Psoas muscle (tissue), 8 donors: ENCODE measurements around the gene CREBZF. TPM values are rescaled to one million over a fixed set of nuclear protein-coding genes. Genes with fewer than 3 reads are reported as not detected.

Experiments used
- ATAC-seq, 4 donors: fragments of 200-7000 bp; cut with Tn5 transposase; one replicate each; pipeline ENCODE4 v1.9.1; 2020; ENCODE audit warnings: moderate library complexity in 3 of 4, mild to moderate bottlenecking in 2 of 4
- DNase-seq, 2 donors: peaks; one replicate each; pipeline ENCODE4 v3.0.0-alpha.2; 2020
- H3K27ac ChIP-seq: fragments of 200-600 bp; one replicate; pipeline ENCODE4 v1.8.0; 2022
- H3K27me3 ChIP-seq, 3 donors: fragments of 200-600 bp in 1 of 3; one replicate each; pipeline versions ENCODE4 v1.6.1 to v1.8.0; 2013 to 2022; ENCODE audit warnings: low read length in 2 of 3, mild to moderate bottlenecking in 2 of 3, moderate library complexity in 1 of 3; ENCODE audit not compliant: insufficient read depth in 3 of 3
- H3K36me3 ChIP-seq, 2 donors: fragments of 200-600 bp in 1 of 2; one replicate each; pipeline versions ENCODE4 v1.6.1 to v1.8.0; 2013 to 2022; ENCODE audit warnings: low read depth in 1 of 2, mild to moderate bottlenecking in 1 of 2, moderate library complexity in 1 of 2; ENCODE audit not compliant: insufficient read depth in 1 of 2
- H3K4me1 ChIP-seq: fragments of 200-600 bp; one replicate; pipeline ENCODE4 v1.8.0; 2022
- H3K4me3 ChIP-seq: fragments of 200-600 bp; one replicate; pipeline ENCODE4 v1.8.0; 2022; ENCODE audit warnings: mild to moderate bottlenecking
- H3K9me3 ChIP-seq: fragments of 200-600 bp; one replicate; pipeline ENCODE4 v1.8.0; 2022
- WGBS, 3 donors: extraction: QIAGEN DNeasy Blood & Tissue Kit; methylation state at CpG; one replicate each; pipeline versions ENCODE4 v1.1.6 to v1.1.7; 2013; 5-methylcytosine and 5-hydroxymethylcytosine counted together
- intact Hi-C, 2 donors: fragments of 100-400 bp; cut with DNase I; formaldehyde crosslinking; loops; one replicate each; pipeline versions ENCODE4 v1.11.0 to v1.14.2; 2022
- polyA plus RNA-seq, 3 donors: library from polyadenylated mRNA; stranded (reverse); fragments of 200-250 nt; gene quantifications; one replicate each; pipeline ENCODE4 v1.2.3, GENCODE V29; 2013
- total RNA-seq, 4 donors: library from RNA; stranded (reverse); fragmentation: NEBNext Ultra II Directional in 2 of 4; extraction: Animal tissue kit (Norgen Biotek cat#: 25700) in 2 of 4; gene quantifications; one replicate each; pipeline versions ENCODE4 v1.2.1 to v1.2.4, GENCODE V29; 2021 to 2023
- TF ChIP-seq, protein P1 (sequence below): fragments of 200-600 bp; IDR thresholded peaks from one replicate; pipeline ENCODE4 v1.8.0; 2022; ENCODE audit warnings: antibody characterized with exemption
- donor health status: healthy with polysubstance abuse.
- donor health status: DM: no; HTN: no; CAD: no; lungs with moderate emphysema.
- donor health status: Bipolar disorder and iron deficiency.
- donor health status: healthy.
- donor health status: DM: yes; HTN: yes; CAD: no.
- donor health status: DM: no; HTN: no; CAD: no.
- donor health status: DM: no; HTN: no; CAD: no.
- donor health status: DM: yes; HTN: yes; CAD: no.

Gene CREBZF
- total and polyA plus RNA-seq, 7 donors, result 14.0 to 32.3 (median 17.9) TPM

- H3K27ac ChIP-seq, result peak overlapping the region; percentile 98
- DNase-seq (peak; percentile 79 to 90), ATAC-seq (peak; percentile 68 to 84 (median 78))
- H3K36me3 ChIP-seq, result peaks cover 0 to 29% of the 10 kb centered on the region in 2 donors
- WGBS, 3 donors, result 0 to 1% (median 0%) methylated on average over 71 to 73 of the region's 73 CpGs
- H3K9me3 ChIP-seq, result no peaks in the 10 kb centered on the region
- peak overlapping the region; percentile 94 for H3K4me3 ChIP-seq
- H3K4me1 ChIP-seq, result peaks cover 36% of the 10 kb centered on the region
- intact Hi-C loops, result loop anchor here (1.0 to 5.0 kb wide), 2 partner anchors 36 to 37 kb away; partner anchors contain the start of genes TMEM126B (in 2 of the 2) and DLG2 (in 1 of the 2)
- no peaks in the 10 kb centered on the region for H3K27me3 ChIP-seq
- TF ChIP-seq, protein P1, sequence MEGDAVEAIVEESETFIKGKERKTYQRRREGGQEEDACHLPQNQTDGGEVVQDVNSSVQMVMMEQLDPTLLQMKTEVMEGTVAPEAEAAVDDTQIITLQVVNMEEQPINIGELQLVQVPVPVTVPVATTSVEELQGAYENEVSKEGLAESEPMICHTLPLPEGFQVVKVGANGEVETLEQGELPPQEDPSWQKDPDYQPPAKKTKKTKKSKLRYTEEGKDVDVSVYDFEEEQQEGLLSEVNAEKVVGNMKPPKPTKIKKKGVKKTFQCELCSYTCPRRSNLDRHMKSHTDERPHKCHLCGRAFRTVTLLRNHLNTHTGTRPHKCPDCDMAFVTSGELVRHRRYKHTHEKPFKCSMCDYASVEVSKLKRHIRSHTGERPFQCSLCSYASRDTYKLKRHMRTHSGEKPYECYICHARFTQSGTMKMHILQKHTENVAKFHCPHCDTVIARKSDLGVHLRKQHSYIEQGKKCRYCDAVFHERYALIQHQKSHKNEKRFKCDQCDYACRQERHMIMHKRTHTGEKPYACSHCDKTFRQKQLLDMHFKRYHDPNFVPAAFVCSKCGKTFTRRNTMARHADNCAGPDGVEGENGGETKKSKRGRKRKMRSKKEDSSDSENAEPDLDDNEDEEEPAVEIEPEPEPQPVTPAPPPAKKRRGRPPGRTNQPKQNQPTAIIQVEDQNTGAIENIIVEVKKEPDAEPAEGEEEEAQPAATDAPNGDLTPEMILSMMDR, result peak; percentile 60
Measured at GRCh38 chr11:85663753-85664614, 945 bp downstream of the CREBZF start.

- intact Hi-C loops, result loop anchor here in 1 of 2 donors (5.0 kb wide), 1 partner anchor 36 kb away; the partner anchor contains the start of genes DLG2 and TMEM126B
- H3K36me3 ChIP-seq, result peaks cover 0 to 34% of the 10 kb centered on the region in 2 donors
- 1 to 2% (median 2%) methylated on average over 10 of the region's 10 CpGs for WGBS, 3 donors
Measured at GRCh38 chr11:85663080-85663752, 1.7 kb downstream of the CREBZF start.

GRCh38 chr11:85661972-85662664 lies 2.8 kb downstream of the CREBZF start:
- DNase-seq (no peak), ATAC-seq (no peak)
- intact Hi-C loops, result loop anchor here in 1 of 2 donors (5.0 kb wide), 1 partner anchor 35 kb away; the partner anchor contains the start of genes DLG2 and TMEM126B
- H3K27ac ChIP-seq, result peak overlapping the region; percentile 34
- no peaks in the 10 kb centered on the region for H3K27me3 ChIP-seq
- peaks cover 0 to 45% of the 10 kb centered on the region in 2 donors for H3K36me3 ChIP-seq
- TF ChIP-seq, protein P1, result no peak
- no peaks in the 10 kb centered on the region for H3K9me3 ChIP-seq
- WGBS, 3 donors, result 5 to 9% (median 7%) methylated on average over 4 of the region's 4 CpGs
- H3K4me1 ChIP-seq, result peaks cover 47% of the 10 kb centered on the region
- H3K4me3 ChIP-seq, result peak overlapping the region; percentile 94

More at GRCh38 chr11:85663080-85663752, 1.7 kb downstream of the CREBZF start:
- peak overlapping the region; percentile 98 for H3K27ac ChIP-seq
- TF ChIP-seq, protein P1, result no peak
- no peaks in the 10 kb centered on the region for H3K9me3 ChIP-seq
- no peak for DNase-seq
- peak overlapping the region; percentile 94 for H3K4me3 ChIP-seq
- H3K4me1 ChIP-seq, result peaks cover 42% of the 10 kb centered on the region
- no peaks in the 10 kb centered on the region for H3K27me3 ChIP-seq
- ATAC-seq, result no peak

DNA sequence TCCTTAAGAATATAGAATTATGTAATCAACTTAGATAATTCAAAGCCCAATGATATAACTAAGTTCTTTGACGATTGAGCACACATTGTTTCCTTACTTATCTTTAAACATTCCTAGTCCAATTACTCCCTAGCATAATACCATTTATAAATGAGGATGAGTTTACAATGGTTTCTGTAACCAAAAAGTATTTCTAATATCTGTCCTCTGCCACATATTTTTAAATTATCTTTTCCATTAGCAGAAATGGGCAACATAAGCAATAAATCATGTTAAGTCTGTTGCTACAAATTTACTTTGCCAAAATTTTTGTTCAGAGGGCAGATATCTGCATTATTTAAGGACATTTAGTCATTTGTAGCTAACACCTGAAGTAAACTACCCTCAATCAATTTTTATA lies 6.7 kb downstream of the CREBZF start:
- no peaks in the 10 kb centered on the region for H3K27me3 ChIP-seq
- TF ChIP-seq, protein P1, result no peak
- H3K4me3 ChIP-seq, result no peak overlapping the region
- ATAC-seq (no peak), DNase-seq (no peak)
- no peak overlapping the region for H3K27ac ChIP-seq
- peaks cover 0 to 84% of the 10 kb centered on the region in 2 donors for H3K36me3 ChIP-seq
- peaks cover 52% of the 10 kb centered on the region for H3K4me1 ChIP-seq
- intact Hi-C loops, result no loop called here
- no peaks in the 10 kb centered on the region for H3K9me3 ChIP-seq
- WGBS, 3 donors, result 31 to 60% (median 47%) methylated on average over 1 of the region's 1 CpG
